Stimulated activated CD8-positive, alpha-beta memory T cell treated with anti-CD3 and anti-CD28 coated beads, Interleukin-15, amount 100 ng/mL, for 1 hour (primary cell): ENCODE data around the gene GRIFIN.

Experiments
- DNase-seq: peaks from one replicate; pipeline ENCODE4 v3.0.0-alpha.2; 2020; ENCODE audit warnings: low read depth

Gene GRIFIN, protein sequence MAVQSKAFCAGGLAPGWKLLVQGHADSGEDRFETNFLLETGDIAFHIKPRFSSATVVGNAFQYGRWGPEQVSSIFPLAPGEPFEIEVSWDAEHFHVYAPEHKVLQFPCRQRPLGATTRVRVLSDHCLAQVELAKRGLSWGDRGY

DNA sequence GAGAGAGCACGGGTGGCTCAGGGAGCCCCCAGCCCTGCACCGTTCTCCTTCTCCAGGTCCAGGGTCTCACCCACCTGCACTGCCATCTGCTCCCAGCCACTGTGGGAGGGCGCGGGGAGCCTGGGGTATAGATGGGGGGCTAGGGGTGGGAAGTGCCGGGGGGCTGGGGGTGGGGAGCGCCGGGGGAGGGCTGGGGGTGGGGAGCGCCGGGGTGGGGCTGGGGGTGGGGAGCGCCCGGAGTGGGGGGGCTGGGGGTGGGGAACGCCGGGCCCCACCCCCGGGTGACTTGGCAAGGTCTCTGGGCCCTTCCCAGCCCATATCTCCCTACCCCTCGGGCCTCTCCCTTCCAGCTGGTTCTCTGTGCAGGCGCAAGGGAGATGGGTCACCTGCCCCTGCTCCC lies at the start of gene GRIFIN:
TSS of gene GRIFIN (minus strand) at position 101 of the 400 bp plus-strand sequence. CDS start at position 86, 15 bp downstream.
- DNase-seq: no peak

DNA sequence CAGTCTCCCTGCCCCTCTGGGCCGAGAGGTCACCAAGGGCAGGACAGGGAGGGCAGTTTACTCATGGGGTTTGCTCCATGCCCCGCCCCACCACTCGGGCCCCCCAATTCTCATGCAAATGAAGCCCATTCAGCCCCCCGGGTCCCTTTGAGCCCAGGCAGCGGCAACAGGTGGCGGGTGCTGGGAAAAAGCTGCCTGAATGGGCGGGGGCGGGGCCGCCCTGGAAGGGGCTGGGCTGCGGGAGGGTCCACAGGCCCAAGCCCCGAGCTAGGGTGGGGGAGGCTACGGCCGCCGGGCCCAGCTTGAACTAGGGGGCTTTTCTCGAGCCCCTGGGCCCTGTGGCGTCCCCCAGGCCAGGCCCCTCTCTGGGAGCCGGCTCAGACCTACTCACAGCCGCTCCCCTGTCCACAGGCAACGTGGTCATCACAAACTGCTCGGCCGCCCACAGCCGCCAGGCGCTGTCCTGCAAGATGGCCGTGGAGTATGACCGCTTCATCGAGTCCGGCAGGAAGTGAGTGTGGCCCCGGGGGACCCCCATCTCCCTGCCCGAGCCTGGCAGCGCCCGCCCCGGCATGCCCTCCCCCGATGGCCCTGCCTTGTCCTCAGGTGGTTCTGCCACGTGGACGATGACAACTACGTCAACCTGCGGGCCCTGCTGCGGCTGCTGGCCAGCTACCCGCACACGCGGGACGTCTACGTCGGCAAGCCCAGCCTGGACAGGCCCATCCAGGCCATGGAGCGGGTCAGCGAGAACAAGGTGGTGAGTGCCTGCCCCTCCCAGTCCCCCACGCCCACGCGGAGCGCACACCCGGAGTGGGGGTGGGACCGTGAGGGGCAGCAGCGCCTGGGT lies 48.8 kb upstream of the GRIFIN start:
- no peak for DNase-seq

DNA sequence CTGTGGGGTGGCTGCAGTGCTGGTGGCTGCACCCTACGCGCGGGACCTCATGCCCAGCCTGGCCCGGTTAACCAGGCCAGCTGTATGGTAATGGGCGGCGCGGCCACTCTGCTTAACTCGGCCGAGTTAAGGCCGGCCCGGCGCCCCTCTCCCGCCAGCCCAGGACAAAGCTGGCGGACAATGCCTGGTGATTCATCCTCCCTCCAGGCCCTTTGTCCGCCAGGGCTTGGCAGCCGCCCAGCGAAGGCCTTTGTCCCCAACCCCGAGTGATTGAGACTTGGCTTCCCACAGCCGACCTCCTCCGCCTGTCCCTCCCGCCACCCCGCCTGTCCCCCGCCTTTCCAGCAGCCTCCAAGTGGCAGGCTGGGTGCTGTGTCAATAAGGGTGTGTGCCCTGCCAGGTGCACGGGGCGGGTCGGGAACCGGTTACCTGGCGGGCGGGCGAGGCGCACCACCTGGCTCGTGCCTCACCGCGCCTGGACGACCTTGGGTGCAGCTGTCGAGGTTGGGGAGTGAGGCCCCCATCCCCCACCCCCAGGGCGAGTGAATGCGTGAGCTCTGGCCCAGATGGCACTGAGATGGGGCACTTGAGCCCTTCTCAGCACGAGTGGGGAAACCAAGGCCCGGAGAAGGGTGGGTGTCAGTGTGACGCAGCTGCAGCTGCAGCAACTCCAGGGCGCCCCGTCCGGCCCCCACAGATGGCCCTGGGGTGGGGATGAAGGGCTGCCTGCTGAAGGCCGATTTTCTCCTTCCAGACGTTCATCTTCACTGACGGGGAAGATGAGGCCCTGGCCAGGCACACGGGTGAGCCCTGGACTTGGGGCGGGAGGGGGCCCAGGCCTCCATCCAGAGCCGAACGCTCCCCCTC lies 48.0 kb upstream of the GRIFIN start:
- no peak for DNase-seq

DNA sequence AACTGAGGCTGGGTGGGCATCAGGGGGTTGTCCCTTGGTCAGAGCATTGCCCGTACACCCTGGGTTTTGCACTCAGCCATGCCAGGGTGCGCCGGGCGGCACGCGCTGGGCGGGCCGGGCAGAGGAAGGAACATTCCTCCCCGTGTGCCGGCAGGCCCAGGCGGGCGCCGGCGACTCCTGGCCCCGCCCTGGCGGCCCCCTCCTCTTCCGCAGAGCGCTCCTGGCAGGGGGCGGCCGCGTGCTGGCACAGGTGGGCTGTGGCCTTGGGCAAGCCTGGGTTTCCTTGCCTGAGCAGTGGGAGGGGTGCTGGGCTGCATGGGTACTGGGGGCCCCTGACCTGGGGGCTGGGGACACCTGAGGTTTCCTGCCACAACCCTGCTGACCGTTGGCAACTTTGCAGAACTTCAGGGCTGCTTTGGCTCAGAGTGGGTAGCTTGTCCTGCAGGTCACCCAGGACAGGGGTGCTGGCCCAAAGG lies 47.3 kb upstream of the GRIFIN start:
- DNase-seq: no peak

DNA sequence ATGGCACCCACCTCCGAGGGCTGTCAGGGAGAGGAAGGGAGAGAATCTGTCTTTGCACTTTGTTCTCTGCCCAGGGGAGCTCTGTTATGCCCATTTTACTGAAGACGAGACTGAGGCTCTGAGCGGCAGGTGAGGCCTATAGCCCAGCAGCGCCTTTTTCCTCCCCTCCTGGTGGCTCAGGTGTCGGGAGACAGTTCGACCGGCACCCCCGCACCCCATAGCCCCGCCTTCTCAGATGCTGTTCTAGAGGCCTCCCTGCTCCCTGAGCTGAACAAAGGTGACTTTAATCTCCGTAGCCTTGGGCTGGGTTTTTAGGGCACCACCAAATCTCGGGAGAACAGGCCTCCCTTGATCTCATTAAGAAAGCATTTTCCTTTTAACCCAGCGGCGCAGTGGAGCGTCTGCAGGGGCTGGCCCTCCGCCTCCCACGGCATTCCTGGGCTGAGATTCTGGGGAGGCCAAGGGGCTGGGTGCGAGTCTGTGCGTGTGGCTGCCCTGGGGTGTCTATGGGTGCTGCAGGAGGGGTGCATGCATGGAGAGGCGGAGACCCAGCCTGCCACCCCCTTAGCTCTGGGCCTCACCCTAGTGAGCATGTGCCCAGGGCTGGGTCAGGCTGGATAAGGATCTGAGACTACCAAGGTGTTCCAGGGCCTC lies 46.7 kb upstream of the GRIFIN start:
- no peak for DNase-seq

DNA sequence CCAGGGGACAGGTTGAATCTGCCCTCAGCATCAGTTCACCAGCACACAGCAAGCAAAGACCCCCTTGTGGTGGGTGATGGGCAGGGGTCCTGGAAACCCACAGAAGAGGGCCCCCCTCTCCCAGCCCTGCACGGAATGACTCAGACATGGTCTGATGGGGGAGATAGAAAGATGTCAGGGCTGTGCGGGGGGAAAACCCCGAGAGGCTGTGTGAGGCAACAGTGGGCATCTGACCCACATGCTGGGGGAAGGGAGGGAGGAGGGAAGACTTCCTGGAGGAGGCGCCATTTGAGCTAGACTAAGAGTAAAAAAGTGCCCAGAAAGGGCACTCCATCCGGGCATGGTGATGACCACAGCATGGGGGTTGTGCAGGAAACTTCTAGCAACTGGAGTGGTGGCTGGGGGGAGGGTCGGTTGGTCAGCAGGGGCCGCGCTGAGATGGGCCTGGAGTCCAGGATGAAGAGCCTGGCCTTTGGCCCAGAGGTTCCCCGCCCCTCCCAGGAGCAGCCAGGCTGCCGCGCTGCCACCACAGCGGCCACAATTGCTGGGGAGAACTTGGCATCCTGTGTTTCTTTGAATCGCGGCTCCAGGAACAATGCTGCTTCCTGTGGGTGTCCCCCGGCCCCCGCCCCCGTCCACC lies 45.9 kb upstream of the GRIFIN start:
- no peak for DNase-seq

DNA sequence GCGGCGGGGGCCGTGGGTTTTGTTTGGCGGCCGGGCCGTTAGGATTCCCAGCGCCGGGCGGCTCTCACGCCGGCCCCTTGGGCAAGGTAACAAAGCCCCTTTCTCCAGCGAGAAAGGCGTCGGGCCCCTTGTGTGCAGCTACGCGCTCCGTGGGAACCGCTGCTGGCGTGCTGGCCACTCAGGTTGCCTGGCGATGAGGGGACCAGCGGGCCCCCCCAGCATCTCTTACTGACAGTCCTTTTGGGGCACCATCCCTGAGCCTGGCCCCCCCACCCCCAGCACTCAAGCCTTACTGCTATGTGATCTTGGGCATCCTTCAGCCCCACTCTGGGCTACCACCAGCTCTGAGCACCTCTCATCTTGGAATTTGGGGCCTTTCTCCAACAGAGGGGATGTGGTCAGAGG lies 45.1 kb upstream of the GRIFIN start:
- DNase-seq: no peak

DNA sequence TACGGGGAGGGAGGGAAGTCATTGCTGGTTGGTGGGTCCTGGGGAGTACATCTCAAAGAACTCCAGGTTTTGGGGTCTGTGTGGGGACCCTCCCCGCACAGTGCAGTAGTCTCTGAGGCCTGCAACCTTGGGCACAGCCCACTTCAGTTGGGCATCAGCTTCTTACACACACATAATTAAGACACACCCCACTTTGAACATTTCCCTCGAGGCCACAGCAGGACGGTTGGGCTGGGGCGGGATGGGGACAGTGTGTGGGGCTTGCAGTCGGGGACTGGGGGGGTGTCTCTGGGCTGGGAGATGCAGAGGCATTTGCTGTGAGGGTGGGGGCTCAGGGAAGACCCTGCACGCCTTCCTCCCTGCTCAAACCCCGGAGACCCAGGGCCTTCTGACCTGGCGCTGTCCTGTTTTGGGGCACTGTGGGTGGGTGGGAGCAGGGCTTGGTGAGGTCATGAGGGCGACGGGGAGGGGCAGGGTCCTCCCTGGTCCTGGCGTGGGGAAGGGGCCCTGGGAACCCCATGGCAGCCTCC lies 44.6 kb upstream of the GRIFIN start:
- no peak for DNase-seq

DNA sequence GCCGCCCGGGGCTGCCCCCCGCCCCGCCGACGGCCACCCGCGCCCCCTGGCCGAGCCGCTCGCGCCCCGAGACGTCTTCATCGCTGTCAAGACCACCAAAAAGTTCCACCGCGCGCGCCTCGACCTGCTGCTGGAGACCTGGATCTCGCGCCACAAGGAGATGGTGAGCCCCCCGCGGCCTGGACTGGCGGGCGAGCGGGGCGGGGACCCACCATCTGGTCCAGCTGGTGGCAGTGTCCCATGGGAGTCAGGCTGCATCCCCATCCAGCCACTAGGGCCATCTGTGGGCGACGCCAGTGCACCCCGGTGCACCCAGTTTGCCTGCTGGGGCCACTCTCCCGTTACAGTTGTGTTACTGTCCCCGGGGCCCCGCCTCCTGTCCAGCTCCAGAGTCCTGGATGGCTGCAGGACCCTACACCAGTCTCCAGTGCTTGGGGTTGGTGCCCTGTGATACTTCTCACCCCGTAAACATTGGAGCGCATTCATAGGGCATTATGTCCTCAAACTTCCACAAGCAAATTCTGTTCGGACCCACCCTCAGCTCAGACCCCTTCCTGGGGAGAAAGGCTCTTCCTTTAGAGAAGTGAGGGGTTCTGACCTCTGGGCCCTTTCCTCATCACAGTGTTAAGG lies 44.0 kb upstream of the GRIFIN start:
- no peak for DNase-seq

DNA sequence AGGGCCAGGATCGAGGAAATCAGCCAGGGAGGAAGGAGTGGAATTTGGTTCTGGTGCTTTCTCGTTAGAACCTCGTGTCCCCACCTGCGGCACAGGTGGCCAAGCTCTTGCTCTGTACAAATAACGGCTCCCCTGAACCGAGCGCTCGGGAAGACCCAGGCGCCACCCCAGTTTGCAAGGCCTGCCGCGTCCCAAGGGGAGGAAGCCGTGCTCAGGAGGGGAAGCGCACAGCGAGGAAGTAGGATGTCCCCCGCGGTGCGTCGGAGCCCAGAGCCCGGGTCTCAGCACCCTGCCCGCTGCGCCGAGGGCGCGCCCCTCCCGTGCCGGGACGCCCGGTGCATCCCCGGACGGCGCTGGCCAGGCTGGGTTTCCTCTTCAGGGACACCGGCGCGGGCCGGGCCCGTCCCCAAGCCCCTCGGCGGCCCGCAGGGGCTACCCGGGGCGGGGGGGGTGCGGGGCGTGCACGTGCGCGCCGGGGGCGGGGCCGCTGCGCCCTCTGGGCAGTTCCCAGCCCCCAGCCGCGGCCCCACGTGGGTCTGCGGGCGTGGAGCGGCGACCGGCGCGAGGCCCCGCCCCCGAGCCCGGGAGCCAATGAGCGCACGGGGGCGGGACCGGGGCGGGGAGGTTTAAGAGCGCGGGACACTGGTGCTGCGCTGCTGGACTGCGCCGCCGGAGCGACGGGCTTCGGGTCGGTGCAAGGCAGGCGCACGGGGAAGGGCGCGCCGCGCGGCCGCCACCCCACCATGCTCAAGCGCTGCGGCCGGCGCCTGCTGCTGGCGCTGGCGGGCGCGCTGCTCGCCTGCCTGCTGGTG lies 43.1 kb upstream of the GRIFIN start, which contains the start of gene LFNG:
TSS of gene LFNG (plus strand) at position 656 of the 812 bp plus-strand sequence. CDS start at position 744, 88 bp downstream.
- DNase-seq: no peak

DNA sequence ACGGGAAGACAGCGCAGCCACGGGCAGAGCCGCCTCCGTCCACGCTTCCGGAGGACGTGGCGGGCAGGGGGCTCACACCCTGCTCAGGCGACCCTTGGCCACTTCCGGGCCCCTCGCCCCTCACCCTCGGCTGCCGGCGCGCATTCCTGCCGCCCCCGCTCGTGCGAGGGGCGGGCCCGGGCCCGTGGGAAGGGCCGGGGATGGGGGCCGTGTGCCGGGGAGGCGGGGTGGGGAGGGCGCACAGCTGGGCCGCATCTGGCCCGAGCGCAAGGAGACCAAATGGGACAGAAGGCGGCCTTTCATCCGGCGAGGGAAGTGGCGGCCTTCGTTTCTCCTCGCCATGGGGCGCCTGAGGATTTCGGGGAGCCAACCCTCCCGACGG lies 42.5 kb upstream of the GRIFIN start:
- no peak for DNase-seq

DNA sequence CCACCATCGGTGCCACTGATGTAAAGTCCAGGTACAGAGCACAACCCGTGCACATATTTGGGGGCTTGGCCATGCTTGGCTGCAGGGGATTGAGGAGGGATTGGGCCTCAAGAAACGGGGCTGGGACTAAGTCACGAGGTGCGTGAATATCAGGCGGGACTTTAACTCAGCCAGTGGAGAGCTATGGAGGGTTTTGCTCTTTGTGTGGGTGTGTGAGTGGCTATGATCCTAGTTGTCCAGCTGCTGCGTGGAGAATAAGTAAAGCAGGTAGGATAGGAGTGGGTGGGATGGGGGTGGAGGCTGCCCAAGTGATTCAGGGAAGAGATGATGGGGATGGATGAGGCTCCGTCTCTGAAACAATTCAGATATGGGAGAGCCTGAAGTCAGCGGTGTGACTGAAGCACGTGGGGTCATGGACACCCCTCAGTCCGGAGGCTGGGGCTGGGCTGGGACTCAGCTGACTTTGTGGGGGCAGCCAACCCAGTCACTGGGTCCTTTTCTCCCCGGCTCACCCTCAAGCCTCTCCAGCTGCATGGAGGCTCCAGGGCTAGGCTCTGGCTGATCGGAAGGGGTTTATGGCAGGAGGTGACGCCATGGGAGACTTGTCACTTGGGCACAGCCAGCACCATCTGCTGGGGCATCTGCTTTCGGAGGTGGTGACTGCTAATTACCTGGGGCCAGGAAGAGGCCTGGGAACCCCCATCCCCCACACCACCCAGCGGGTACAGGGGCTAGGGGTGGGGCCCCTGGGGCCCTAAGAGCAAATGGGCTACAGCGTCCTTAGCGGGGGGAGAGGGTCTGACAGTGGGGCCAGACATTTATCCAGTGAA lies 41.7 kb upstream of the GRIFIN start:
- no peak for DNase-seq

DNA sequence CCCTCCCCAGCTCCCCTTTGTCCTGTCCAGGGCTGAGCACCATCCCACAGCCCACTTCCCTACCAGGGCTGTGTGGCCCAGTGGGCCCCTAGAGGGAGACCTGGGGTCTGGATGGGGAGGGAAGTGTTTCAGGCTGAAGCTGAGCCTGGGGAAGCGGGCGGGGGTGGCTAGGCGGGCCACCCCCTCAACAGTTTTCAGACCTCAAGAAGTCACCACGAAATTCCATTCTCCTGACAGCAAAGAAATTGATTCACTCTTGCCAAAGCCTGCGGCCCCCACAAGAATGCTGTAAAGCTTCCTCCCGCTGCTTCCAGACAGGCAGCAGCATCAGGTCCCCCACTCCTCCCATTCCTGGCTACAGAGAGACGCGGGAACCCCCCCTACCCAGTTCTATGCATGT lies 40.8 kb upstream of the GRIFIN start:
- DNase-seq: no peak

DNA sequence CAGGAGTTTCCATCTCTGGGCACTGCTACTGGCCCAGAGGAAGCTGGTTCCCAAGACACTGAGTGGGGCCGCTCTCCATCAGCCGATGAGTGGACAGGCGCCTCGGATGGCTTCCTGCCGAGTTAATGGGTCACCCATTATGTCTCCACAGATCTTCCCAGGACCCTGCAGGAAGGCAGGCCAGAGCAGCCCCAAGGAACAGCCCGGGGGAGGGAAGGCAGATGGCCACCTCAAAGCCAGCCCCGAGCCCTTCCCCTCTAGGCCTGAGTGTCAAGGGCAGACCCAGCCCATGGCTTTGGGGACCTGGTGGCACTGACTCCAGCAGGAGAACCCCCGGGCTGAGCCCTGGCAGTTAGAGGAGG lies 40.0 kb upstream of the GRIFIN start:
- no peak for DNase-seq

DNA sequence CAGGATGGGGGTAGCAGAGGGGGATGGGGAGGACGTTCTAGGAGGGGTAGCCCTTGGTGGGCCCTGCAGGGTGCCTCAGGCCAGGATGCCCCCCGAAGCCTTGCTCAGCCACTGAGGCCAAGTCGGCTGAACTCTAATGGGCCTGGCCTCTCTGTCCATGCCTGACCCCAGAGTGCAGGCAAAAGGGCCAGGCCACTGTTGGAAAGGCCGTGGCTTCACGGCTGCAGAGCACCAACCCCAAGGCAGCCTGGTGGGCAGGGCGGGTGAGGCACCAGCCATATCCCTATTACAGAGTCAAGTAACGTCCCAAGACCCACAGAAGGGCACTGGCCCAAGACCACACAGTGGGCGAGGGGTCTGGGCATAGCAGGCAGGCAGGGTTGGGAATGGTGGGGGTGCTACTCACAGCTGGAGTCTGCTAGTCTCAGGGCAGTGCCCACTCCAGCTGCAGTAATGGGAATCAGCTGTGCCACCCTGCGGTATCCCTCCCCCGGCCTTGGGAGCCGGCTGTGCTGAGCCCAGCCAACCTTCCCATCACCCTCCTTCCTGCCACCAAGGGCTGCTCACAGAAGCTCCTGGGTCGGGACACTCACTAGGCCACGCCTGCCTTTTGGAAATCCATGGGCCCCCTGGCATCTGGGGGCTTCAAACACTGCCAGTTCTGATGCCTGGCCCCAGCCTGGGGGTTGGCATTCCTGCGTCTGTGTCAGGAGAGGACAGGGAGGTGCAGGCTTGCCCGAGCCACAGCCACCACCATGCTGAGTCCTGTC lies 39.4 kb upstream of the GRIFIN start:
- no peak for DNase-seq

DNA sequence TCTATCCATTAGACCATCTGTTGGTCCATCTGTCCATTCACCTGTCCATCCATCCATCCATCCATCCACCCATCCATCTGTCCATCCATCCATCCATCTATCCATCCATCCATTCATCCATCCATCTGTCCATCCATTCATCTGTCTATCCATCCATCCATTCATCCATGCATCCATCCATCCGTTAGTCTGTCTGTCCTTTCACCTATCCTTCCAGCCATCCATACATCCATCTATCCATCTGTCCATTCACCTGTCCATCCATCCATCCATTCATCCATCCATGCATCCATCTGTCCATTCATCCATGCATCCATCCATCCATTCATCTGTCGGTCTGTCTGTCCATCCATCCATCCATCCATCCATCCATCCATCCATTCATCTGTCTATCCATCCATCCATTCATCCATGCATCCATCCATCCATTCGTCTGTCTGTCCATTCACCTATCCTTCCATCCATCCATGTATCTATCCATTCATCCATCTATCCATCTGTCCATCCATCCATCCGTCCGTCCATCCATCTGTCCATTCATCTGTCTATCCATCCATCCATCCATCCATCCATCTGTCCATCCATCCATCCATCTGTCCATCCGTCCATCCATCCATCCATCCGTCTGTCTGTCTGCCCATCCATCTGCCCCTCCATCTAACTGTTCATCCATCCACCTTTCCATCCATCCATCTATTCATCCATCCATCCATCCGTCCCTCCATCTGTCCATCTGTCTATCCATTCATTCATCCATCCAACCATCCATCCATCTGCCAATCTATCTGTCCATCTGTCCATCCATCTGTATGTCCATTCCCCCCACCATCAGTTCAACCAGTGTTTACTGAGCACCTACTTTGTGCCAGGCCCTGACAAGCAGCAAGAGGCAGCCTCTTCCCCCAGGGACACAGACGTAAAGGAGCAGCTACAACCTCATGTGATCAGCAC lies 38.5 kb upstream of the GRIFIN start:
- no peak for DNase-seq

DNA sequence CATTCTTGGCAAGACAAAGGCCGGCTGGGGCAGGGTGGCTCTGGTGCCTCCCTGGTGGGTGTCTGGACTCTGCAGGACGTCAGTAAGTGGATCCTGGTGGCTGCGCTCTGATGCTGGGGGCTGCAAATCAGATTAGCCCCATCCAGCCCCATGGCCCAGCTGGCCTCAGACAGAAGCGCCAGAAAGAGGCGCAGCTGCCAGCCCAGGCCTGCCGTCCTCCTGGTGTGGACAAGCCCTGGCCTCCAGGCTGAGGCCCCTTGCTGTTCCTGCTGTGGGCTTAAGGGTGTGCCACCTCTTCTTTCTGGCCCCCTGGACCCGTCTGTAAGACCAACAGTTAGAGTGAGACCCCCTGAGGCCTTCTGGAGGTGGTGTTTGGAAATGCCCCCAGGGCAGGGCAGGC lies 37.5 kb upstream of the GRIFIN start:
- DNase-seq: no peak
